ENCODE measurements around the gene GDE1. TPM values are rescaled to one million over a fixed set of nuclear protein-coding genes. Genes with fewer than 3 reads are reported as not detected.

Gene GDE1
- total RNA-seq, 1 experiment from 2014 or later: 48.6 TPM

GRCh38 chr16:19517424-19518089 is 4.3 kb downstream of the GDE1 start:
- H4K91ac ChIP-seq (ENCODE audit: insufficient read length, low read depth, low read length): no peak overlapping the region
- H4K8ac ChIP-seq (replicated peaks; ENCODE audit: insufficient read length, low read depth, low read length): no peak overlapping the region
- no peak overlapping the region for H3K23ac ChIP-seq (ENCODE audit: insufficient read length, low read depth, low read length)
- peaks cover 30 to 52% (median 44%) of the 10 kb centered on the region in 3 experiments for H3K36me3 Mint-ChIP-seq (ENCODE audit: insufficient read depth in 1 of 3, low read depth in 3 of 3)
- H3K4ac ChIP-seq (ENCODE audit: low read depth, low read length): no peak overlapping the region
- no peak overlapping the region for H2BK15ac ChIP-seq (ENCODE audit: low read depth, low read length)
- no peak overlapping the region for H2BK20ac ChIP-seq (ENCODE audit: low read depth, low read length, poor library complexity, severe bottlenecking)
- DNase-seq: no peak
- H3K27me3 Mint-ChIP-seq (ENCODE audit: low read depth): no peaks in the 10 kb centered on the region
- no peak for TF ChIP-seq CTCF (conservative IDR thresholded peaks at IDR 0.05)
- no peaks in the 10 kb centered on the region for H3K9me3 Mint-ChIP-seq
- H3T11ph ChIP-seq (ENCODE audit: low read length): no peak overlapping the region
- no peak overlapping the region for H4K5ac ChIP-seq (ENCODE audit: insufficient read length, low read depth, low read length)
- no peaks in the 10 kb centered on the region for H3K79me1 ChIP-seq (ENCODE audit: insufficient read depth, low read depth, low read length, poor library complexity, severe bottlenecking)
- H3K9ac ChIP-seq (ENCODE audit: extremely low read depth, insufficient read length, low read length): no peak overlapping the region
- no peak overlapping the region for H2BK12ac ChIP-seq (ENCODE audit: insufficient read length, low read depth, low read length)
- H3K4me1 Mint-ChIP-seq: peaks cover 21 to 23% of the 10 kb centered on the region in 2 experiments
- H3K79me2 ChIP-seq (ENCODE audit: insufficient read depth, low read length): peaks cover 5% of the 10 kb centered on the region; the same call in 1 of the 2 replicates
- no peak overlapping the region for H2AFZ ChIP-seq (ENCODE audit: low read length)
- WGBS (ENCODE audit: extremely low coverage, insufficient read length, low lambda C conversion rate): no CpG with 5 or more reads among the region's 8 CpGs
- no peak overlapping the region for H2AK5ac ChIP-seq (ENCODE audit: insufficient read length, low read length)
- no peak overlapping the region for H3K4me2 ChIP-seq (ENCODE audit: insufficient read depth, insufficient read length, low read length)
- H3K56ac ChIP-seq (ENCODE audit: insufficient read length, low read depth, low read length): no peak overlapping the region
- H3K4me3 Mint-ChIP-seq: no peak overlapping the region
- peak overlapping the region in 1 of 3 experiments; percentile 53; a peak in 1 of 7 replicates for H3K27ac Mint-ChIP-seq
- H3K18ac ChIP-seq (ENCODE audit: insufficient read length, low read depth, low read length): no peak overlapping the region
- no peak overlapping the region for H2BK5ac ChIP-seq (ENCODE audit: insufficient read length, low read length)
- no peaks in the 10 kb centered on the region for H4K20me1 ChIP-seq (ENCODE audit: control insufficient read depth, insufficient read depth, insufficient read length)
- peaks cover 8% of the 10 kb centered on the region for H3K23me2 ChIP-seq (ENCODE audit: insufficient read length, low read depth, low read length, poor library complexity, severe bottlenecking)
- no peaks in the 10 kb centered on the region for H3K27me3 ChIP-seq (ENCODE audit: insufficient read depth, low read length)
- no peak overlapping the region for H3K14ac ChIP-seq (ENCODE audit: insufficient read depth, low read length)
- no peaks in the 10 kb centered on the region for H3K4me1 ChIP-seq (ENCODE audit: insufficient read depth, low read length)
- no peak overlapping the region for H2BK120ac ChIP-seq (ENCODE audit: low read depth, low read length, poor library complexity, severe bottlenecking)
- no peaks in the 10 kb centered on the region for H3K9me3 ChIP-seq (ENCODE audit: control insufficient read depth, low read depth, low read length)
- H3K27ac ChIP-seq (ENCODE audit: insufficient read length, low read depth, low read length): no peak overlapping the region
